GM18511 (cell line): Measurements from ENCODE around the gene OVOL3.

Source experiments
- ATAC-seq: cut with Tn5 transposase; IDR thresholded peaks from one replicate; pipeline ENCODE4 v1.9.1; 2021; ENCODE audit warnings: mild to moderate bottlenecking, moderate library complexity; ENCODE audit not compliant: unreplicated experiment

OVOL3 gene

DNA sequence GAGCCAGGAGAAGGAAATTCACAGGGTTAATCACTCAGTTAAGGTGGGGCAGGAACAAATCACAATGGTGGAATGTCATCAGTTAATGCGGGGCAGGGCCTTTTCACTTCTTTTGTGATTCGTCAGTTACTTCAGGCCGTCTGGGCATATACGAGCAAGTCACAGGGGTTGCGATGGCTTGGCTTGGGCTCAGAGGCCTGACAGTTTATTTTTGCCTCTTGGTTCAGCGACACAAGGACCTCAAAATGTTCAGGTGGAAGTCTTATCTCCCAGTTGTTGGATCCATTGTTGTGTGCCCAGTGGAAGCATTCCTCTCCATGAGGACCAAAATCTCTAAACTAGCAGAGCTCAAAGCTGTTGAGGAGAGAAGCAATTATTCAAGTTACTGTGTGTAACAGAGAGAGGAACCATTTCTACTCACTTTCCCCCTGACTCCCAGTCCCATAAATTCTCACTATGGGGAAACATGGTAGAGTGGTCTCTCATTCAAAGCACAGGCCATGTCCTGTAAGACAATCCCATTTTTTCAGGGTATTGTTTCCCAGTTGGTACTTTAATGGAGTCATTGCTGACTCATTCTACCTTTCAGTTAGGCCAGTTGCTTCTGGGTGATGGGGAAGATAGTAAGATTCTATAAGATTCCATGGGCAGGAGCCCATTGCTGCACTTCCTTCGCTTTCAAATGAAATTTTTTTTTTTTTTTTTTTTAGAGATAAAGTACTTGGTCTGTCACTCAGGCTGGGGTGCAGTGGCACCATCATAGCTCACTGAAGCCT, 50.1 kb downstream of the OVOL3 start:
- ATAC-seq: no peak
